Effector CD8-positive, alpha-beta T cell (primary cell): ENCODE data around the gene KCTD16.
A peak's percentile ranks its signal among the peaks of the same experiment; 100 is the strongest.

Experiments used
- DNase-seq: peaks from one replicate; lab custom pipeline; 2025; lab: John Stamatoyannopoulos, UW
- total RNA-seq, 4 experiments: gene quantifications; one replicate each; lab custom pipeline; 2026; lab: John Stamatoyannopoulos, UW

KCTD16 gene
- total RNA-seq, result 0 to 0.71 (median 0.16) reads per million in 4 experiments

DNA sequence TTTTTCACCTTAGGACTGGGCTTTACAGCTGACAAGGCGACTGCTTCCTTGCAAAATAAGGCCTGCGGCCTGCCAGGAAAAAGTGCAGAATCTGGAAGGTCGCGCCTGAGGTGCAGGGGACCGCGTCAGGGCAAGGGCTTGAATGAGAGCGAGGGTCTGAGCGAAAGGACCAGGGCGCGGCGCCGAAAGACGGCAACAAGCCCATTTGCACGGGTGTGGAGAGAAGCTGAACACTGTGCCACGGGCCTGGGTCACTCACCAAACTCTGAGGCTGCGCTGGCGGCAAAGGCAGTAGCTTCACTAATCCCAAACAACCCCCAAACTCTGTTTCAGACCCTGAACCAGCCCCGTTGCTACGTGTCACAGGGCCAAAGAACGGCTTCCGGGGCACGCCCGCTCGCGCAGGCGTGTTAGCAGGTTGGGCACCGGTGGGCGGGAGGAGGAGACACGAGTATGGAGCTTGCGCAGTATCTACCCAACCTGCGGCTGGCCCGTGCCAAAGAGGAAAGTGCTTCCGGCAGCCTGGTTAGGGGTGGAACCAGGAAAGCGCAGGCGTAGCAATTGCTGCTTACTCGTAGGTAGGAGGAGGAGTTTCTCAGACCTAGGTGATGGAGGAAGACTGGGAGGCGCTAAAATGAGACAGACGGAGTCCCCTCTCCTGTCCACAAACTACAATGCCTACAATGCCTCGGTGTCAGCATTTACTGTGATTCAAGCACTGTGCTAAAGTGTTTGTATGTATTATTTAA, at the start of gene KCTD16, which contains the start of gene YIPF5:
Gene KCTD16, plus strand, starts transcription at position 598 of the 749 bp plus-strand sequence.
Gene YIPF5, minus strand, starts transcription at position 384 of the 749 bp plus-strand sequence. CDS start 704 bp downstream, outside the sequence.
- peak; percentile 95 for DNase-seq

DNA sequence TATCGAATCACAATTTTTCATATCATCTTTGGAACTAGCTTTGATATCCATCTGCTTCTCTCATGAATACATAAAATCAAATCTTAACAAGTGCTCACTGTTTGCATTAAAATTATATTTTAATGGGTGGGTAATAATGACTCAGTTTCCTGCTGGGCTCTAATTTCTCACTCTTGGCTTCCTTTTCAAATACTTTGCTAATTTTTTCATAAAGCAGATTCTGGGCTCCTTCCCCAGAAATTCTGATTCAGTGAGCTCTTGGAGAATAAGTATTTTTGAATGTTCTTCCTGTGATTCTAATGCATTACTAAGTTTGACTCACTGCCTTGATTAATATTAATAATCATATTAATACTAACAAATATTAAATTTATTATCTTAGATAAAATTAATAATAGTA, 49.1 kb upstream of the KCTD16 start:
- DNase-seq, result no peak

DNA sequence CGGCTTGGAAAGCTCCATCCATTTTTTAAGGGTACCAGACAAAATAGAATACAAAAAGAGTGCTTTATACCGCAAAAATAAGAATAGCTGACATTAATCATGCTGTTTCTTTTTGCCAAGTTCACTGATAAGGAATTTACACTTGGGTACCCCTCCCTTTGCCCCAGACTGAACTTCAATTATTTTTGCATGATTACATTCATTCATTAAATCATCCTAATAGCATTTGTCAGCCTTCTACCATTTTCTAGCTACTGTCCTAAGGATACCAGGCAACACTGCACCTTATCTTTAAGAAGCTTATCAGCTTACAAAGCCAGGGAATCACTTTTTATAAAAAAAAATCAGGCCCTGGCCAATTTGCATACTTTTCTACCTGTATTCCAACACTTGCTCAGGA, 48.6 kb upstream of the KCTD16 start:
- DNase-seq, result no peak

DNA sequence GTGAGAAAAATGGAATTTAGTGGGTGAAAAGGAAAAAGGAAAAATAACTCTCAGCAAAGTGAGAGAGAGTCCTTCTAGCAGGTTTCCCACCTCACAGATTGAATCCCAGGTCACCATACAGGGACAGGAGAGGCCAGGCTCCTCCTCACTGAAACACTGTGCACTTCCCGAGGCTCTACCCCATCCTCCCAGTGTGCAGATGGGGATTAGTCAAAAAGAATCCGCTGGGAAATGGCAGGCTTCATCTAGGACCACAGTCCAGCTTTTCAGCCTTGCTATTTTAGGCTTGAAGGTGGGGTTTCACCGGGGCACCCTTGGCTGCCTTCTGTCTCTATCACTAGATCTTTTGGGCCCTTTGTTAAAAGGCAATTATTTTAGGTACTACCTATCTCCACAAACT, 48.0 kb upstream of the KCTD16 start:
- no peak for DNase-seq

DNA sequence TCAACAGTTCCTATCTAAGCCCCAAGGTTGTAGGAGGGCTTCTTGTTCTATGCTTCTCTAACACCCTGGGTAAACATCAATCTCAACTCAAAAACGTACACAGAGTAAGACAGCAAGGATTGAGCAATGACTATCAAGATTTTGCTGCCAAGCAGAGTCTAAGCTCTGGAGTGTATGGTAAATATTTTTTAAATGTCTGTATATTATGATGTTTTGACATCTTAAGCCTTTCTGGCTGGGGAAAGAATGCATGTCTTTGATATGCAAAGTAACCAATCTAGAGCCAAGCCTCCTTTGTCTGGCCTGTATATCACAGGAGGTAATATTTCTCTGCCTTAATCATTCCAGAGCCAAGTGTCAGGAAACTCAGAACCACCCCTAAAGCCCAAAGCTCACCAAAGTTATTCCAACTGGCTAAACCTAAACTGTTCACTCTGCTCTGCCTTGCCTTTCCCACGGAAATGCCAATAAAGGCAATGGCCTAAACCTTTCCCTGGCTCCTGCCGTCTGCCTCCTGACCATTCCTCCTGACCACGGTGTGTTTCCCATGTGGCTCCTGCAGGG, 45.4 kb upstream of the KCTD16 start:
- no peak for DNase-seq

DNA sequence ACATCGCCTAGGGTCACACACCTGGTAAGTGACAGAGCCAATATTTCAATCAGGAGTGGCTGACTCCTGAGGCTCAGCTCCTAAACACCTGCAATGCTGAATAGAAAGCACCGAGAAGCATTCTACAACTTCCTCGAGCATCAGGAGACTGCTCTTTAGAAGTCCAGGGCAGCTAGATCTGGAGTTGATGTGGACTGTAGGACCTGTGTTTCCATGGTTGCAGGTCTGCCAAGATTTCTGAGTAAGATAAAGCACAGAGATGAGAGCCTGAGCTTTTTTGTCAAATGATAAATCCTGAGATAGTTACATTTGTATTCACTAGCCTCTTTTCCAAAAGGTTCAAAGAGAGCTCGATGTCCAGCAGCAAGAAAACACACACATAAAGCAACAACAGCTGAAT, 44.0 kb upstream of the KCTD16 start:
- no peak for DNase-seq

DNA sequence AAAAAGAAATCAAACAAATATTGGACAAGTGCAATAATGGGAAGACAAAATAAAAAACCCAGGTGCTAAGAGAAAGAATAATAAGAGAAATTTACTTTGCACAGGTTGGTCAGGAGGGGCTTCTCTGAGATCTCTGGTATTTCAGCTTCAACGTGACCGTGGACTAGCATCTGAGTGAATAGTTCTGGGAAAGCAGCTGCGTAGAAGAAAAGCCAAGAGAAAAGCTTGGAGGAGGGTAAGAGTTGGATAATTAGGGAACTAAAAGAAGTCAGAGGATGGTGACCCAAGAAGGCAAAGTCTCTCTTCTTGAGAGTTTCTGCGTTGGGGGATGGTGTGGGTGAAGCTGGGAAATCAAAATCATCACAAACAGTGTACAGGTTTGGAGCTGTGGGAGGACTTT, 41.8 kb upstream of the KCTD16 start:
- no peak for DNase-seq

DNA sequence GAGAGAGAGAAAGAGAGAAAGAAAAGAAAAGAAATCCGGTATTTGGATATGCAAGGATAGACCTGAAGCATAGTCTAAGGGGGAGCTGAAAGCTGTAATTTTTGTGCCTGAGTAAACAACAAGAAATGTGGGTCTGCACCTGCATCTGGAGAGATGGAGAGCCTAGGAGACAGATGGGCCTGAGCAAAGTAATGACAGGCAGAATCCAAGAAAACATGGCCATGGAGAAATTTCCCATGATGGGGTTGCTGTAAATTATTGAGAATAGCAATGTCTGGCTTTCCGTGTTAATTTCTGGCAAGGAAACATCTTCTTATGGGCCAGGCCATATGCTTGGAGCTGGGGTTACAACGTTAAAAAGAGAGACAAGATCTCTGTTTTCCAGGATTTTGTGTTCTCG, 40.4 kb upstream of the KCTD16 start:
- no peak for DNase-seq

DNA sequence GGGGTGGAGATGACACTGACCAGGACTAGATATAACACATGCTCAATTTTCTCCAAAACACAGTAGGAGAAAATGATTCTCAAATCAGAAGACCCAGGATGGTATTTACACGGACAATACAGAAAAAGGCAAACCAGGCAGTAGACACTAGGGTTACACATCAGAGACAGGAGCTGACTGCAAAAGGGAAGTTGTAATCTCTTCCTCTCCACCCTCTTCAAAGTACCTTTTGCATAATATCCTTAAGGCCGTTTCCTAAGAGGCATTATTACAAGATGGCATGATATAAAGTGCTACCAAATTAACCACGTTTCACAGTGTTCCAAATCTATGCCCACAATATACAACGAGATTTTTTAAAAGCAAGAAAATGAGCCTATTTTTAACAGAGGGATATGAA, 39.4 kb upstream of the KCTD16 start:
- no peak for DNase-seq

DNA sequence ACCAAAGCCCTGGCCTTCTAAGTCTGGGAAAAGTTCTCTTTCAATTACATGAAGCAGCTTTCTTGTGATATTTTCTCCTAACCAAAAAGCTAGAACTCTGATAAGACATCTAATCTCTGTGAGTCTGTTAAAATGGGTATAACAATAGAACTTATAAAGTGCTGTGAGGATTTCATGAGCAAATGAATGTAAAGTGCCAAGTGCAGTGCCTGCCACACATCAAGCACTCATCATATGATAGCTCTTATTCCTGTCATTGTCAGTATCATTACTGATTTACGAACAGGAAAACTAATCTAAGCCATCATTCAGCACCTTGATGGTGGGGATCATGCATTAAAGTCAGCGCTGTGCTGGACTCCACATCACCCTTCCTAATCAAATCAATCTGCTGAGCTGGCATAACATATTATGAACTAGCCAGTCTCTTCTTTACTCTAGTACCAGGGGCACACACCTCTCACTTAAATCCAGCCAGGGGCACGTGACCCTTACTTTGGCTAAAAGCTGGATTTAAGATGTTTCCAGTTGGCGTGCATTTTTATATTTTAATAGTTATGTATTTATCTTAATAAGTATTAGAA, 37.5 kb upstream of the KCTD16 start:
- DNase-seq, result no peak

DNA sequence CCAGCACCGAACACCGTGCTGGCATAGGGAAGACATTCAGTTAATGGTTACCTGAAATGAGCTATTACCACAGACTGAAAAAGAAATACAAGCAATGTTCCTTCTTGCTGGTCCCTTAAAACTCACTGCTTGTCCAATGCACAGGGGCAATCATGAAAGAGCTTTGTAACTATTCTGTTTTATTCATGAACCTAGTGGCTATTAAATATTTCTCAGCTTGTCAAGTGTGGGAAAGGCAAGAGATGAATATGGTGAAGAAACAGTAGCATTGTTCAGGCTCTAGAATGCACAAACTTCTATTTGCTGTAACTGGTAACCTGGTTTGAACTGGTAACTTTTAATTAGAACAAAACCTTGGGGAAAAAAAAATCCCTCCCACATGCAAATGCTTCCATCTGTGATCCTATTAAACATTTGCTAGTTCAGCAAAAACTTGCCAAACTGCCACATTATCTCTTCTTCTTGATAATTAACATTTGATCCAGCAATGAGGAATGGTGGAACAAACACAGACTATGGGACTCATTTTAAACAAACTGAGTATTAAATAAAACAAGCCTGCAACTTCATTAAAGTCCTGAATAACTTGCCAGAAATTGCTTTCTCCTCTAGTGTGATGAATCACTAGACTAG, 36.4 kb upstream of the KCTD16 start:
- no peak for DNase-seq

DNA sequence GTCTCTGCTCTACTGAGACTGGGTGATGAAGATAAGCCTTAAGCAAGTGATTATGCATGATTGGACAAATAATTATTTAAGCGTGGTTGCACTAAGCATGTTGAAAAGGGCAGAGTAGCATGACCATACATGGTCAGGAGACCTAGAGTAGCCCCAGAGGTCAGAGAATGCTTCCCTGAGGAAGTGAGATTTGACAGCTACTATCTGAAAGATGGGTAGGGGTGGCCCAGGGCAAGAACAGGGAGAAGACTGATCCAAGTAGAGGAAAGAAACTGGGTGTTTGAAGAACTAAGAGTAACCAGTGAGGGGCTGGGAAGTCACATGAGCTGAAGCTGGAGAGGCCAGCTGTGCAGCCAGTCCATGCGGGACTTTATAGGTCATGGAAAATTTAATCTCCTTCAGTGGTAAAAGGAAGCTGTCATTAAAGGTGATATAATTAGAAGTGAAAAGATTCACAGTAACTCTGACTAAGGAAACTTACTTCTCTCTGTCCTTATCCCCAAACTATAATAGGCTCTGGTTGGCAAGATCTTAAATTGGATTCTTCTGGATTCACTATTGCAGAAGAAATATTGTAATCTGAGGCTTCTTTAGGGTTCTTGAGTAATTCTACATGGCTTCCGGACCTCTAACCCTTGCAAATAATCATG, 35.4 kb upstream of the KCTD16 start:
- DNase-seq, result no peak

DNA sequence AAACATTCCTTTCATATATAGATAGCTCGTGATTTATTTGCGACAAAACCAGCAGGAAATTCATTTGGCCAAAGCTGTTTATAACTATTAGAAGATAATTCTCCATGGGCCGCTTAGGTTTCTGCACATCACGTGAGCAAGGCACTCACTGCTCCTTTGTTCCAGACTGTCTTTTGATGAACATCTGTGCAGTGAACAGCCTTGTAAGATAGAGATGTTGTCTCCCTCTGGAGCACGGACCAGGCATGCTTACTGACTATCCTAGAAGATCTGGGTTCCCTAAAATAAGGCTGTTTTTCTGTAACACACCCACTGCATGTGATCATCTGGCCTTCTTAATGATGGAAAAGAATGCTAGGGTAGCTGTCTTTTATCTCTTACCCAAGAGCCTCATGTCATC, 31.1 kb upstream of the KCTD16 start:
- DNase-seq, result no peak

DNA sequence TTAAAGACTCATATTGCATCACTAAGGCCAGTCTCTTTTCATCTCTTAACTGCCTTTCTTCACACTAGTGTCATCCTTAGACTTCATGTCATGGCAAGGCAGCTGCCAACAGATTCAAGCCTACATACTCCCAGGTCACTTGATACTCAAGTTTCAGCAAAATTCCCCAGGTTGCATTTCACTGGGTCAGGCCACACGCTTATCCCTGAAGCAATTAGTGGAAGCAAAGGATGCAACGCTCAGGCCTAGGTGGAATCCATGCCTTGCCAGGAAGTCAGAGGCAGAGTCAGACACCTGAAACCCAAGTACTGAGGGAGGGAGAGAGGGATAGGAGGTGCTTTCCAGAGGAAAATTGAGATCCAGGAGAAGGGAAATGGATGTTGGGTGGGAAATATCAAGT, 29.1 kb upstream of the KCTD16 start:
- DNase-seq, result no peak

DNA sequence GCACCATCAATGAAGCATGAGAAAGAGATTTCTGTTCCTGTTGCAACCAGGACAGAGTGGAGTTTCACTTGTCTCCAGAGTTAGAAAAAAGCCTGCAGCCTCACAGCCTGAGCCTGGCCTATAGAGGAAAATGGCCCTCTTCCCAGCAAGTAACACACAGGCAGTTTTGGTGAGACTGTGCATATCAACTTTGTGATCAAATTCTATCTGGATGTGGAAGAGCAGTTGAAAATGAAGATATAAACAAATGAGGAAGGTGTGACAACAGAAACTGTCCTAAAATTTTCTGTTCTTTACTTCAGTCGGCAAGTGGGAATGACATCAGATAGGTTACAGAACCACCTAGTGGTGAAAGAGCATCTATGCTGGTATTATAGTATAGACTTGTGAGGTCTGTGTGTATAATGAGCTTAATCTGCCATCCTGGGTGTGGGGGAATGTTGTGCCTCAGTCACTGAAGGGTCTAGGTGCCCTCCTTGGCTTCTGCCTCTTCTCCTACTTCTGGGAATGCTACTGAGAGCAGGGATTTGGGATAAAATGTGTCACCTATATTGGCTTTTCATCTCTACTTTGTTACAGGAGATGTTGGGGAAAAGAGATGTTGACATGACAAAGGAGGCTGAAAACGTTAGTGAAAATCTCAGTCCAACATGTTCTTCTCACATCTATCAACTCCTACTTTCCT, 28.4 kb upstream of the KCTD16 start:
- no peak for DNase-seq

DNA sequence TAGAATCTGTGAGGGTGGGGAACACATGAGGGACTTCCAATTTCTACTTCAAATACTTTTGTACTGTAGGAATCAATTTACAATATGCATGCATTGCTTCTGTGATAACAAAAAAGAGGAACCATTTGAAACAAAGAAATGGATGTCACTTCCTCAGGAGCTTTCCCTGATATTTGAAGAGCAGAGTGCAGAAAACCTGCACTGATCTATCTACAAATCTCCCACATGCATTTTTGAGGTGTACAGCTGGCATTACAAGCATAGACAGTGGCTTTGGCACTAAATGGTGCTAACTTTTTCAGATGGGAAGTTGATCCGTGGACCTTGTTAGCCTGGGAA, 27.9 kb upstream of the KCTD16 start:
- no peak for DNase-seq

DNA sequence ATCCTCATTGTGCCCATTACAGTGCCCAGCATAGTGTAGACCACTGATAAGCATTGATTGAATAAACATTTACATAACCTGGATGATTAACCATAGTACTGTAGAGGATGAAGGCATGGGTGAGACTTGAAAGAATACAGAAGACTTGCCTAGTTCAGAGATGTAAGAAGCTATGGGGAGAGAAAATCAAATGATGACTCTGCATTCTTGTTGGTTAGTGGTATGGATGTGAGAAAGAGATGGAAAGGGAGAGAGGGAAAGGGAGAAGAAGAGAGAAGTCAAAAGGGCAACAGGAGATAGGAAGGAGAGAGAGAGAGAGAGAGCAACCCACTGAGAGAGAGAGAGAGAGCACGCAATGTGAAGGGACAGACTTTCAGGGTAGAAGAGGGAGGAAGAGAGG, 27.0 kb upstream of the KCTD16 start:
- DNase-seq, result no peak

DNA sequence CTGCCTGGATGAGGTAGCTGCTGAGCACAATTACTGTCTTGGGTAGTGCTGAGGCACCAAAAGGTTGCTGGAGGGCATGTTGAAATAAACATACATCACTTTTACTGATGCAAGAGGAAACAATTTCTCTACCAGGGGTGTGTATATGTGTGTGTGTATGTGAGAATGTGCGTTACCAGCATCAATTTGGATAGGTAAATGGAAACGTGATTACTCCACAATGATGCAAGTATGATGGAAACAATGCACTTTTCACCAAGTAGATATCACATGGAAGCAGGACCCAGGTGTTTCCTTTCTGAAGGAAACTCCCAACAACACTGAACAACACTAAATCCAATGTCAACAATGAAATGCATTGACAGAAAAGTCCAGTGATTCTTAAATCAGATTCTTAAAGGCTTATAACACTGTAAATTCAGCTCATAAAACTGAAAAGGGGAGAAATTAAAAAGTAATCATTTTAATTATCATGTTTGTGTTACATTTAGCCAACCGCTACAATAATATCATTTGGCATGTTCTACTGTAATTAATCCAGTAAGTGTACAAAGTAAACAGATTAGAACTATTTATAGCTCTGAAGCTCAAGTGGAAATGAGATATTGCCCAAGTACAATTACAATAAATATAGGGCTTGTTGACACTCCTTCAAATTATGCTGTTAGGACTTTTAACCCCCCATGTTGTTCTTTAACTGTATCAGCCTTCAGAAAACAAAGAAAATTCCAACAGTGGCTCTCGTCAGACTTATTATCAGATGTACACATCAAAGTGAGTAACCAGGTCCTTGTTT, 25.5 kb upstream of the KCTD16 start:
- DNase-seq, result no peak

DNA sequence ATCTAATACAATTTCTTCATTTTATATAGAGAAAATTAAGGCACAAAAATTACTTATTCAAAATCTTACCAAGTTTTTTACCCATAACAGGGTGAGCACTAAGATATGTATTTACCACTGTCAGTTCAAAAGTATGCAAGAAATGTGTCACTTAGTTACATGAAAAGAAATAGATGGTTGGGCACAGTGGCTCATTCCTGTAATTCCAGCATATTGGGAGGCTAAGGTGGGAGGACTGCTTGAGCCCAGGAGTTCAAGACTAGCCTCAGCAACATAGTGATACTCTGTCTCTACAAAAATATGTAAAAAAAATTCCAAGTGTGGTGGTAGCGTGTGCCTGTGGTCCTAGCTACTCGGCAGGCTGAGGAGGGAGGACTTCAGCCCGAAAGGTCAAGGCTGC, 19.6 kb upstream of the KCTD16 start:
- DNase-seq, result no peak

DNA sequence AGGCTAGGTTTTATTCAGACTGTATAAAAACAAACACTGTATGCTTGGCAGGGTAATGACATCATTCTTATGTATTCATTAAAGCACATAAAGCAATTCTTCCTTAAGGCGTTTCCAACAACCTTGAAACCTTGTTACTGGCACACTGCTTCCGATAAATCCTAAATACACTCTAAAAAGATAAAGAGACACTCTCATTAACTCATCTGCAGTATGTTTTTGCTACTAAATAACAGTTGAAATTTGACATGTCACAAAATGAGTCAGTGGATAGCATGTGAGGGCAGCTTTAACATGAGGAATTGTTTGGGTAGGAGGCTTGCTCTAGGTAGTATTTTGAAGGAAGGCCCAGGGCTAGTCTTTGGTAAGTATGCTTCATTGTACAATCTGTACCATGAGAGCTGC, 13.9 kb upstream of the KCTD16 start:
- DNase-seq, result no peak

DNA sequence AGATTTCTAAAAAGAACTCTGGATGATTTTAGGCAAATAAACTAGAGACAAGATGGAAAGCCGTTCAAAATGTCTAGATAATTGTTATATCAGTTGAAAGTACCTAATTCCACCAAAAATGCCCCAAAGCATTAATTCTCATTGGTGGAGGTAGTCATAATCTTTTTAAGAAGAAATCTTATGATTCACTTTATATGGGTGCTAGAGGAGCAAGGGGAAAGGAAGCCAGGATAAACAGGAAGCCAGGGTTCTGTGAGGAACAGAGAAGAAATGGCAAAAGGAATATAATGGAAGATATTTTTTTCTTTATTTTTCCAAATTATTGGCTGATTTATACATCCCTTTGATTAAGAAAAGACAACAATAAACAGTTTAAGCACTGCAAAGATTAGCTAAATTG, 8.0 kb upstream of the KCTD16 start:
- DNase-seq, result no peak
